Body of pancreas (tissue), 4 donors: ENCODE data around the gene KATNB1. TPM values are rescaled to one million over a fixed set of nuclear protein-coding genes. Genes with fewer than 3 reads are reported as not detected.

Experiments used
- ATAC-seq: fragments of 150-250 bp; one replicate; pipeline ENCODE4 v1.9.1; 2016
- DNase-seq, 4 donors: peaks; one replicate each; pipeline ENCODE4 v3.0.0-alpha.2; 2019
- H3K27ac ChIP-seq, 4 donors: fragments of 200-600 bp; sonication (generic); 1 replicate in 3 of 4; 2 replicates in 1 of 4; pipeline versions ENCODE4 v1.5.1 to v1.6.1; 2016 to 2019; ENCODE audit warnings: mild to moderate bottlenecking in 1 of 4, mixed read lengths in 1 of 4, moderate library complexity in 1 of 4
- H3K27me3 ChIP-seq, 2 donors: fragments of 200-600 bp; sonication (generic); one replicate each; pipeline ENCODE4 v1.6.0; 2016; ENCODE audit warnings: mild to moderate bottlenecking in 1 of 2
- H3K36me3 ChIP-seq, 2 donors: fragments of 200-600 bp; sonication (generic); replicated peaks in 1 of 2; 2 replicates each; pipeline ENCODE4 v1.5.1; 2016; ENCODE audit warnings: low read depth in 2 of 2; ENCODE audit not compliant: insufficient read depth in 1 of 2
- H3K4me1 ChIP-seq: fragments of 200-600 bp; sonication (generic); one replicate; pipeline ENCODE4 v1.6.0; 2016
- H3K4me3 ChIP-seq, 2 donors: fragments of 200-600 bp; sonication (generic); 1 replicate in 1 of 2; 2 replicates in 1 of 2; pipeline ENCODE4 v1.5.1; 2016 to 2019
- H3K9me3 ChIP-seq, 3 donors: fragments of 200-600 bp; sonication (generic); 1 replicate in 2 of 3; 2 replicates in 1 of 3; pipeline ENCODE4 v1.5.1; 2016
- POLR2A ChIP-seq, 3 donors: fragments of 450-650 bp; IDR thresholded peaks; one replicate each; pipeline ENCODE4 v1.6.1; 2016; ENCODE audit warnings: antibody characterized with exemption in 3 of 3, mild to moderate bottlenecking in 2 of 3
- WGBS, 2 donors: methylation state at CpG; one replicate each; pipeline ENCODE4 v1.1.5; 2017; 5-methylcytosine and 5-hydroxymethylcytosine counted together
- intact Hi-C: fragments of 100-400 bp; cut with DNase I; formaldehyde crosslinking; loops from one replicate; pipeline ENCODE4 v1.15.1; 2023
- total RNA-seq, 2 donors: library from RNA; depleted of rRNA; stranded (reverse); fragments of >200 nt; gene quantifications; one replicate each; pipeline ENCODE4 v1.1.0, GENCODE V29; 2016
- TF ChIP-seq, protein P1 (sequence below), 7 experiments: fragments of 450-650 bp in 4 of 7; fragments of 200-600 bp in 3 of 7; sonication (generic) in 3 of 7; IDR thresholded peaks; one replicate each; pipeline ENCODE4 v1.5.1; 2016 to 2019; ENCODE audit warnings: antibody characterized with exemption in 7 of 7

Gene KATNB1
- total RNA-seq, 2 donors from 2014 or later = 13.7 to 14.2 TPM

DNA sequence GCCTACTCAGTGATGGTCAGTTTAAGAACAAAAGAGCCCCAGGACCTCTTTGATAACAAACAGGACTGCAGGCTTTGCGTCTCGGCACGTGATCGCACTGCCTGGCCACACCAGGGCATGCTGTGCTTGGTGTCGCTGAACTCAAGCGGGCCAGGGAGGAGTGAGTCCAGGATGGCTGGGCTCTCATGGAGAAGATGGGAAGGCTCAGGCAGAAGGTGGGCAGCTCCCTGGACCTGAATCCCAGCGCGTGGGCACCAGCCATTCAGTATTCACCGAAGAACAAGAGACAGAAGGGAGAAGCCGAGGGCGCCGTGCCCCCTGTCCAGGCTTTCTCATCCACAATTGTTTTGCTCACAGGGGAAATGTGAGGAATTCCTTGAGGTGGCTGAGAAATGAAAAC is 11.9 kb downstream of the KATNB1 start:
- no peaks in the 10 kb centered on the region for H3K4me1 ChIP-seq
- H3K27ac ChIP-seq = no peak overlapping the region
- ATAC-seq (no peak), DNase-seq (no peak)
- 92 to 97% methylated on average over 12 of the region's 12 CpGs for WGBS, 2 donors
- no peaks in the 10 kb centered on the region for H3K27me3 ChIP-seq
- no peak for TF ChIP-seq POLR2A (IDR thresholded peaks at IDR 0.05)
- TF ChIP-seq, protein P1, sequence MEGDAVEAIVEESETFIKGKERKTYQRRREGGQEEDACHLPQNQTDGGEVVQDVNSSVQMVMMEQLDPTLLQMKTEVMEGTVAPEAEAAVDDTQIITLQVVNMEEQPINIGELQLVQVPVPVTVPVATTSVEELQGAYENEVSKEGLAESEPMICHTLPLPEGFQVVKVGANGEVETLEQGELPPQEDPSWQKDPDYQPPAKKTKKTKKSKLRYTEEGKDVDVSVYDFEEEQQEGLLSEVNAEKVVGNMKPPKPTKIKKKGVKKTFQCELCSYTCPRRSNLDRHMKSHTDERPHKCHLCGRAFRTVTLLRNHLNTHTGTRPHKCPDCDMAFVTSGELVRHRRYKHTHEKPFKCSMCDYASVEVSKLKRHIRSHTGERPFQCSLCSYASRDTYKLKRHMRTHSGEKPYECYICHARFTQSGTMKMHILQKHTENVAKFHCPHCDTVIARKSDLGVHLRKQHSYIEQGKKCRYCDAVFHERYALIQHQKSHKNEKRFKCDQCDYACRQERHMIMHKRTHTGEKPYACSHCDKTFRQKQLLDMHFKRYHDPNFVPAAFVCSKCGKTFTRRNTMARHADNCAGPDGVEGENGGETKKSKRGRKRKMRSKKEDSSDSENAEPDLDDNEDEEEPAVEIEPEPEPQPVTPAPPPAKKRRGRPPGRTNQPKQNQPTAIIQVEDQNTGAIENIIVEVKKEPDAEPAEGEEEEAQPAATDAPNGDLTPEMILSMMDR (IDR thresholded peaks at IDR 0.05) = no peak
- no peak overlapping the region for H3K4me3 ChIP-seq
- no peaks in the 10 kb centered on the region for H3K36me3 ChIP-seq
- no peaks in the 10 kb centered on the region for H3K9me3 ChIP-seq
- intact Hi-C loops = no loop called here

DNA sequence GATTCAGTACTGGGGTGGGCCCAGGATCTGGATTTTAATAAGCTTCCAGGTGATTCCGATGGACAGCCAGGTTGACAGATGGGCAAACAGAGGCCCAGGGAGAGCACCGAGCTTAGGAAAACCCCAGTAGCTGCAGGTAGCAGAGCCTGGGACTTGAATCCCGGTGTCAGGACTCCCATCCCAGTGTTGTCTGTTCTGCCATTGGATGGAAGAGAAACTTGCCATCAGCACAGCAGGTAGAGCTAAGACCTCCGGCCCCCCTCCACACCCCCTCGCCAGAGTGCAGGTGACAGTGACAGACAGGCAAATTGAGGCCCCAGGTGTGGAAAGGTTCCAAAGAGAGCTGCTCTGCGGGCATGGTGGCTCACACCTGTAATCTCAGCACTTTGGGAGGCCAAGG is 12.4 kb downstream of the KATNB1 start:
- Histone ChIP-seq H3K9me3 (no peaks in the 10 kb centered on the region), H3K27ac (no peak overlapping the region), H3K4me1 (no peaks in the 10 kb centered on the region), H3K36me3 (no peaks in the 10 kb centered on the region), H3K4me3 (no peak overlapping the region), H3K27me3 (no peaks in the 10 kb centered on the region)
- WGBS, 2 donors = 81 to 85% methylated on average over 5 to 6 of the region's 6 CpGs
- ATAC-seq (no peak), DNase-seq (no peak)
- intact Hi-C loops = no loop called here
- TF ChIP-seq, protein P1 (IDR thresholded peaks at IDR 0.05) = no peak

DNA sequence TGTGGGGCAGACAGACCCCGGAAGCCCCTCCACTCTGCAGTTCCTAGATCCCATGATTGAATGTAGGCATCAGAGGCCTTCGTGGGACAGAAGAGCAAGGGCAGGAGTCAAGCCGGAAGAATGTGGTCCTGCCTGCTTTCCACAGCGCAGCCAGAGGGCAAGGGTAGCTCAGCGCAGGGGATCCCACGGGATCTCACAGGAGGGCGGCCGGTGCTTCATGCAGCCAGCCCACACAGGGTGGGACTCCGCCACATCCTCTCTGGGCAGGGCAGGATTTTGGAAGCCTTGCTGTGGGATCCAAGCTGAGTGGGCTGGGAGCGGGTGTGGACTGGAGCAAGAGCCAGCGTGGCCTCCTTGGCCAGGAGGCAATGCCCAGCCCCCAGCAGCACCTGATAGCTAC is 13.0 kb downstream of the KATNB1 start:
- Histone ChIP-seq H3K27ac (no peak overlapping the region), H3K4me3 (no peak overlapping the region), H3K9me3 (no peaks in the 10 kb centered on the region), H3K27me3 (no peaks in the 10 kb centered on the region), H3K4me1 (no peaks in the 10 kb centered on the region), H3K36me3 (no peaks in the 10 kb centered on the region)
- ATAC-seq (no peak), DNase-seq (peak in 1 of 4 donors; percentile 4)
- 77 to 81% methylated on average over 8 to 11 of the region's 11 CpGs for WGBS, 2 donors
- TF ChIP-seq, protein P1 (IDR thresholded peaks at IDR 0.05) = no peak
- no peak for TF ChIP-seq POLR2A (IDR thresholded peaks at IDR 0.05)
- intact Hi-C loops = no loop called here

DNA sequence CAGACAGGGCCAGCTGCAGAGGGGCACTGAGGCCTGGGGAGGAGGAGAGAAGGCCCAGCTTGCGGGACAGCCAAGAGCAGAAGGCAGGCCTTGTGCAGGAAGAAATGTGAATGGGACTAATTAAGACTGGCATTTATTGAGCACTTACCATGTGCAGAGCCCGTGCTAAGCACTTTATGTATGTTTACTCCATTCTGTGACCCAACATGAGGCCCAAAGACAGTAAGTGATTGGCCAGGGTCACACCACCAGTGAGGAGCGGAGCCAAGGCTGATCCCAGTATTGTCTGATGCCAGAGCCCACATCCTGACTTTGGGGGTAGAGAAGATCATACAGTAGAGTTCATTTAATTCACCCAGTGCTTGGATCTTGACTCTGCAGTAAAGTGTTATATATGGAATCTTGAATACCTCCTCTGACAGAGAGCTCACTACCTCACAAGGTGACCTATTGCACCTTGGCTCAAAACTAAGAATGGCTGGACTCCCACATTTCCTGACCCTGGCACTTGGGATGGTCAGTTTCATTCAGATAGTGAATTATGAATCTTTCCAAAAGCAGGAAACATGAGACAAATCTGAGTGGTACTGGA is 13.6 kb downstream of the KATNB1 start:
- H3K9me3 ChIP-seq = no peaks in the 10 kb centered on the region
- ATAC-seq (no peak), DNase-seq (no peak)
- no peaks in the 10 kb centered on the region for H3K27me3 ChIP-seq
- no peak overlapping the region for H3K4me3 ChIP-seq
- H3K27ac ChIP-seq = no peak overlapping the region
- no peaks in the 10 kb centered on the region for H3K36me3 ChIP-seq
- 98 to 100% methylated on average over 3 of the region's 3 CpGs for WGBS, 2 donors
- no peaks in the 10 kb centered on the region for H3K4me1 ChIP-seq
- no peak for TF ChIP-seq POLR2A (IDR thresholded peaks at IDR 0.05)
- TF ChIP-seq, protein P1 (IDR thresholded peaks at IDR 0.05) = no peak
- intact Hi-C loops = no loop called here

DNA sequence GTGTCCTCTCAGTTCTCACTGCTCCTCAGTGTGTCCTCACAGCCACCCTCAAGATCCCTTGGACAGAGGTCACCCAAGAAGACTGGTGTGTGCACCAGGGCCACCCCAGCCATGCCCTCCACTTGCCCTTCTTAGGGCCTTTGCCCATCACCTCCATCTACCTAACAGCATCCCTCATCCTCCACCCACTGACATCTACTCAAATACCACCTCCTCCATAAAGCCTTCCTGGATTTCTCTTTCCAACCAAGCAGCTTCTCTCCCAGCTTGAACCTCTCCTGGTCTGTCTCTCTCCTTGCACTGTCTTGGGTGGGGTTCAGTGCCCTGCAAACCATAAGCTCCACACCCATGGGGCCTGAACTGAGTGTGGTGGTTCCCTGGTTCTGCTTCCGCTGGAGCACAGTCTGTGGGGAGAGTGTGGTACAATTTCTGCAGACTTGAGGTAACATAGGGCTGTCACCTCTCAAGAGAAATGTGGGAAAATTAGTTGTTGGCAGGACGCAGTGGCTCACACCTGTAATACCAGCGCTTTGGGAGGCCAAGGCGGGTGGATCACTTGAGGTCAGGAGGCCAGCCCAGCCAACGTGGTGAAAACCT is 14.4 kb downstream of the KATNB1 start:
- ATAC-seq = no peak
- 76 to 83% methylated on average over 5 of the region's 5 CpGs for WGBS, 2 donors
- no peak for TF ChIP-seq POLR2A (IDR thresholded peaks at IDR 0.05)
- TF ChIP-seq, protein P1 (IDR thresholded peaks at IDR 0.05) = no peak

More for the DNA sequence above, 14.4 kb downstream of the KATNB1 start:
- intact Hi-C loops = loop anchor here (5.0 to 10.0 kb wide), 2 partner anchors 107 to 245 kb away; no protein-coding TSS in a partner anchor
- Histone ChIP-seq H3K9me3 (no peaks in the 10 kb centered on the region), H3K27ac (no peak overlapping the region), H3K36me3 (no peaks in the 10 kb centered on the region), H3K4me1 (no peaks in the 10 kb centered on the region), H3K4me3 (no peak overlapping the region), H3K27me3 (no peaks in the 10 kb centered on the region)
- no peak for DNase-seq
